OCI-LY1 (cell line): Measurements from ENCODE around the gene TBX4.
A peak's percentile ranks its signal among the peaks of the same experiment; 100 is the strongest.

ENCODE experiments used
- H2AFZ ChIP-seq: fragments of 200-600 bp; sonication (generic), shearing (Covaris generic); 2 replicates; pipeline ENCODE4 v1.6.0; 2014; ENCODE audit warnings: antibody characterized with exemption, mild to moderate bottlenecking, low read length
- H3F3A ChIP-seq: fragments of 200-600 bp; sonication (generic), shearing (Covaris generic); 2 replicates; pipeline ENCODE4 v1.6.0; 2014; ENCODE audit warnings: mild to moderate bottlenecking, antibody characterized with exemption, low read length, moderate library complexity; ENCODE audit not compliant: insufficient read depth
- H3K27ac ChIP-seq: fragments of 200-600 bp; sonication (generic); 2 replicates; pipeline ENCODE4 v1.5.1; 2014; ENCODE audit warnings: low read length, mixed run types, mild to moderate bottlenecking, low read depth; ENCODE audit not compliant: poor library complexity, severe bottlenecking
- H3K27me3 ChIP-seq: fragments of 200-600 bp; sonication (generic); 2 replicates; pipeline ENCODE4 v1.6.0; 2014; ENCODE audit warnings: antibody characterized with exemption, mild to moderate bottlenecking, low read length, moderate library complexity; ENCODE audit not compliant: insufficient read depth
- H3K36me3 ChIP-seq: fragments of 200-600 bp; sonication (generic); 2 replicates; pipeline ENCODE4 v1.6.1; 2014; ENCODE audit warnings: mild to moderate bottlenecking, antibody characterized with exemption, low read length, moderate library complexity, mixed read lengths; ENCODE audit not compliant: insufficient read depth
- H3K4me1 ChIP-seq: fragments of 200-600 bp; sonication (generic); 2 replicates; pipeline ENCODE4 v1.5.1; 2014; ENCODE audit warnings: mild to moderate bottlenecking, low read length, moderate library complexity; ENCODE audit not compliant: insufficient read depth, severe bottlenecking
- H3K4me2 ChIP-seq: fragments of 200-600 bp; sonication (generic), shearing (Covaris generic); 2 replicates; pipeline ENCODE4 v1.6.1; 2014; ENCODE audit warnings: low read length
- H3K4me3 ChIP-seq: fragments of 200-600 bp; sonication (generic); 2 replicates; pipeline ENCODE4 v1.5.1; 2014; ENCODE audit warnings: low read length, low read depth, mild to moderate bottlenecking, mixed read lengths; ENCODE audit not compliant: poor library complexity, severe bottlenecking
- H3K79me2 ChIP-seq: fragments of 200-600 bp; shearing (Covaris generic); 2 replicates; pipeline ENCODE4 v1.6.1; 2016; ENCODE audit warnings: mixed run types, low read length, mixed read lengths; ENCODE audit not compliant: insufficient read depth
- H3K9ac ChIP-seq: fragments of 200-600 bp; sonication (generic), shearing (Covaris generic); 2 replicates; pipeline ENCODE4 v1.6.1; 2014; ENCODE audit warnings: mild to moderate bottlenecking, low read length, mixed read lengths
- H3K9me2 ChIP-seq: fragments of 200-600 bp; sonication (generic), shearing (Covaris generic); 2 replicates; pipeline ENCODE4 v1.6.1; 2014; ENCODE audit warnings: low read depth, mild to moderate bottlenecking, low read length, mixed read lengths
- H3K9me3 ChIP-seq: fragments of 200-600 bp; shearing (Covaris generic); 2 replicates; pipeline ENCODE4 v1.6.1; 2014; ENCODE audit warnings: low read length, mixed read lengths
- H4K20me1 ChIP-seq: fragments of 200-600 bp; sonication (generic), shearing (Covaris generic); 2 replicates; pipeline ENCODE4 v1.6.0; 2016; ENCODE audit warnings: mild to moderate bottlenecking, low read length; ENCODE audit not compliant: insufficient read depth
- EZH2 ChIP-seq: fragments of 200-600 bp; sonication (generic), shearing (Covaris generic); IDR thresholded peaks from 2 replicates; pipeline ENCODE4 v1.8.0; 2017; ENCODE audit warnings: borderline replicate concordance, mixed run types, mild to moderate bottlenecking, antibody characterized with exemption, low read length, moderate library complexity, mixed read lengths
- TF ChIP-seq, protein P1 (sequence below): fragments of 200-600 bp; sonication (generic), shearing (Covaris generic); IDR thresholded peaks from 2 replicates; pipeline ENCODE4 v1.5.1; 2017; ENCODE audit warnings: mild to moderate bottlenecking, antibody characterized with exemption, low read length, moderate library complexity, mixed read lengths

TBX4 gene

DNA sequence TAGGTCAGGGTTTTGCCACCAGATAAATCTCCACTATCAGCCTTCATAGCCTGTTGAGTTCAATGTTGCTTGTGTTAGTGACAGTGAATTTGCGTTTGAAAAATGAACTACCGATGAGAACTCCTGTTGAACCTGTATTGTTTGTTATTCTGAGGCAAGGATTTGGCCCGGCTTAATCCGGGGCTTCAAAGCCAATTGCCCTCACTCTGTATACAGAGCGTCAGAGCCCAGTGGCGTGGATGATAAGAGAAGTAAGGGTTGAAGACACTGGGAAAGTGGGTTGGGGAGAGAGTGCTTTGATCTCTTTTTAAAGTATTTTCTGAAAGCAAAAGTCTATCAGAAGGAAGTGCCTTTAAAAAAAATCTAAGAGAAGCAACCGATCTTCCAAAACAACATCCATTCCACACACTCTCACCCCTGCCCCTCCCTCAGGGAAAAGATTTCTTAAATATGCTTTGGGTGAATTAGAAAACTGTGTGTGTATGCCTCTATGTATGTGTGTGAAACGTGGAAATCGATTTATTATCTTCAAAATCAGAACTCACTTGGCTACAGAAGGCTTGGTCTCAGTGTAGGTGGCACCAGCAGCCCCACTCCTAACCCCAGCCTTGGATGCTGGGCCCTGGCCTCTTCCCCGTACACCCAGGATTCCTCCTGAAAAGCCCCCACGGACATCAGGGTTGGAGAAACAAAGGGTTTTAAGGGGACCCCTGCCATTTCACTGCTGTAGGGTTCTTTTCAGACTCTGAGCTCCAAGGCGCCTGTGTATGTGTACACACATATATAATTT lies 8.8 kb downstream of the TBX4 start:
- no peaks in the 10 kb centered on the region for H3K79me2 ChIP-seq
- no peaks in the 10 kb centered on the region for H3K4me1 ChIP-seq
- no peak overlapping the region for H2AFZ ChIP-seq
- no peaks in the 10 kb centered on the region for H3K9me3 ChIP-seq
- no peaks in the 10 kb centered on the region for H4K20me1 ChIP-seq
- H3K36me3 ChIP-seq = no peaks in the 10 kb centered on the region
- H3K4me3 ChIP-seq = no peak overlapping the region
- no peaks in the 10 kb centered on the region for H3K9me2 ChIP-seq
- no peak for TF ChIP-seq EZH2
- TF ChIP-seq, protein P1, sequence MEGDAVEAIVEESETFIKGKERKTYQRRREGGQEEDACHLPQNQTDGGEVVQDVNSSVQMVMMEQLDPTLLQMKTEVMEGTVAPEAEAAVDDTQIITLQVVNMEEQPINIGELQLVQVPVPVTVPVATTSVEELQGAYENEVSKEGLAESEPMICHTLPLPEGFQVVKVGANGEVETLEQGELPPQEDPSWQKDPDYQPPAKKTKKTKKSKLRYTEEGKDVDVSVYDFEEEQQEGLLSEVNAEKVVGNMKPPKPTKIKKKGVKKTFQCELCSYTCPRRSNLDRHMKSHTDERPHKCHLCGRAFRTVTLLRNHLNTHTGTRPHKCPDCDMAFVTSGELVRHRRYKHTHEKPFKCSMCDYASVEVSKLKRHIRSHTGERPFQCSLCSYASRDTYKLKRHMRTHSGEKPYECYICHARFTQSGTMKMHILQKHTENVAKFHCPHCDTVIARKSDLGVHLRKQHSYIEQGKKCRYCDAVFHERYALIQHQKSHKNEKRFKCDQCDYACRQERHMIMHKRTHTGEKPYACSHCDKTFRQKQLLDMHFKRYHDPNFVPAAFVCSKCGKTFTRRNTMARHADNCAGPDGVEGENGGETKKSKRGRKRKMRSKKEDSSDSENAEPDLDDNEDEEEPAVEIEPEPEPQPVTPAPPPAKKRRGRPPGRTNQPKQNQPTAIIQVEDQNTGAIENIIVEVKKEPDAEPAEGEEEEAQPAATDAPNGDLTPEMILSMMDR = no peak
- no peak overlapping the region for H3K9ac ChIP-seq
- no peak overlapping the region for H3K27ac ChIP-seq
- H3K4me2 ChIP-seq = no peak overlapping the region
- no peaks in the 10 kb centered on the region for H3F3A ChIP-seq
- peaks cover 7% of the 10 kb centered on the region; the same call in 1 of the 2 replicates for H3K27me3 ChIP-seq

DNA sequence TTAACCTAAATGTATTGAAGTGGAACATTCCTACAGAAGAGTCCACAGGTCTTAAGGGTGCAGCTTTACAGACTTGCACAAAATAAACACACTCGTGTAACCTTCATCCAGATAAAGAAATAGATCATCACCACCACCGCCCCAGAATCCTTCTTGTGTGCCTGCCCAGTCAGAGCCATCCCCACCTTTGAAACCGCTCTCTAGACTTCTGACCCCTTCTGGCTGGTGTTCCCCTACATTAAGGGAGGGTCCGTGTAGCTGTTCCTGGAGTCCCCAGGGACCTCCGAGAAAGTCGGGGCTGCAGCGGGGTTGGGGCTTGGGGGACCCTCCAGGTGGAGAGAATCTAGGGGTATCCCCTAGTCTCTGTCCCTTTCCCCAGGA lies 9.4 kb downstream of the TBX4 start:
- TF ChIP-seq, protein P1 = no peak
- TF ChIP-seq EZH2 = no peak

DNA sequence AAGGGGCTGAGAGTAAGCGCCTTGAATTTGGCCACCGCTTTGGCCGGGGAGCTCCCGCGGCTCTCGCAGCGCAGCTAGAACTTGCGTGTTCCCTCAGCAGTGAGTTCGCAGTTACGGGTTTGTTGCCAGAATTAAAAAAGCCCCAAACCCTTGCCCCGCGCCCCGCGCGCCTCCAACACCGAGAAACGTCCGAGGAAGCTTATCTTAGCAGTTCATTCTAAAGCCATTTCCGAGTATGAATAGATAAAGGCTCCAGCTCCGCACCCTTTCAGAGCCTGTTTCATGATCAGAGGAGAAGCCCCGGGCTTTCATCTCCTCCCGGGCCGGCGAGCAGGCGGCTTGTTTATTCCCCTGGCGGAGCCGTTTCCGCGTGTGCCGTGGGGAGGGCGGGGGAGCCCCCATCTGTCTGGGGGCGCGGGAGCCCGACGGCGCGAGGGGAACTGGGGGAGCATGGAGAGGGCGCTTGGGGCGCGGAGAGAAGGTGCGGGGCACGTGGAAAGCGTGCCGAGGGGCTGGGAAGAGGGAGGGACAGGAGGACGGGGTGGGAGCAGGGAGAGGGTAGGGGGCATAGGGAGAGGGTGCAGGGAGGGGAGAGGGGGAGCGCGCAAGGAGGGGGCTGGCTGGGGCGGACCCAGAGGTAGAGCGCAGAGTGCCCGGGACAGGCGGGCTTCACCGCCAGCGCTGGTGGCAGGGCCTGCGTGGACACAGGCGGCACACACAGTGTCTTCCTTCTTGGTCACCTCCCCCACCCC lies 9.9 kb downstream of the TBX4 start:
- peaks cover 7% of the 10 kb centered on the region; the same call in 1 of the 2 replicates for H3K27me3 ChIP-seq
- H3K9me3 ChIP-seq = no peaks in the 10 kb centered on the region
- H3K4me3 ChIP-seq = peak overlapping the region; percentile 24
- H3K4me2 ChIP-seq = peak overlapping the region; percentile 48
- no peak overlapping the region for H3K27ac ChIP-seq
- H4K20me1 ChIP-seq = no peaks in the 10 kb centered on the region
- H3K9ac ChIP-seq = no peak overlapping the region
- H3K4me1 ChIP-seq = no peaks in the 10 kb centered on the region
- H3K36me3 ChIP-seq = no peaks in the 10 kb centered on the region
- TF ChIP-seq, protein P1 = no peak
- TF ChIP-seq EZH2 = no peak
- H3F3A ChIP-seq = no peaks in the 10 kb centered on the region
- no peaks in the 10 kb centered on the region for H3K9me2 ChIP-seq
- H3K79me2 ChIP-seq = no peaks in the 10 kb centered on the region
- H2AFZ ChIP-seq = no peak overlapping the region

More for the DNA sequence above, 9.4 kb downstream of the TBX4 start:
- H3K9ac ChIP-seq = no peak overlapping the region
- peak overlapping the region; percentile 24 for H3K4me3 ChIP-seq
- no peaks in the 10 kb centered on the region for H3K79me2 ChIP-seq
- no peaks in the 10 kb centered on the region for H3K36me3 ChIP-seq
- no peaks in the 10 kb centered on the region for H3F3A ChIP-seq
- H3K9me2 ChIP-seq = no peaks in the 10 kb centered on the region
- peak overlapping the region; percentile 48 for H3K4me2 ChIP-seq
- H3K9me3 ChIP-seq = no peaks in the 10 kb centered on the region
- H3K27me3 ChIP-seq = peaks cover 7% of the 10 kb centered on the region; the same call in 1 of the 2 replicates
- H2AFZ ChIP-seq = no peak overlapping the region
- no peaks in the 10 kb centered on the region for H3K4me1 ChIP-seq
- H3K27ac ChIP-seq = no peak overlapping the region
- no peaks in the 10 kb centered on the region for H4K20me1 ChIP-seq
